Stimulated activated naive CD4-positive, alpha-beta T cell (primary cell): ENCODE results near the gene CDKL5.

Experiments used
- DNase-seq, 6 experiments: peaks; one replicate each; lab custom pipeline; 2025; lab: John Stamatoyannopoulos, UW

The CDKL5 gene

DNA sequence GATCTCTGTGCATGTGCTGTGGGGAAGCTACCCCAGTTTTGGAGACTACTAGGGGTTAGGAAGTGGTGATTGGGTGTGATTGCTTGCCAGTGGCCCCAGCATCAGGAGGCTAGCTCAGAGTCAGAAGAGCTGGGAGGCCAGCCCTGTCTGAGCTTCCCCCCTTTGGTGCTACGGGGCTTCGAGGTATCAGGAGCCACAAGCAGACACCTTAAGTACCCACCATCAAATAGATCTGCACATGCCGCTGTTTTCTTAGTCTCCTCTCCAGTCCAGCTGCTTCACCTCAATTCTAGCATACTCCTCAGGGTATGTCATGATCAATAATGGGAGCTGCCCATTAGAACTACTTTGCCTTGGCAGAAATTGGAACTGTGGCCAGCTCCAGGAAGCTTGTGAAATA is 271.2 kb downstream of the CDKL5 start:
- DNase-seq = no peak

DNA sequence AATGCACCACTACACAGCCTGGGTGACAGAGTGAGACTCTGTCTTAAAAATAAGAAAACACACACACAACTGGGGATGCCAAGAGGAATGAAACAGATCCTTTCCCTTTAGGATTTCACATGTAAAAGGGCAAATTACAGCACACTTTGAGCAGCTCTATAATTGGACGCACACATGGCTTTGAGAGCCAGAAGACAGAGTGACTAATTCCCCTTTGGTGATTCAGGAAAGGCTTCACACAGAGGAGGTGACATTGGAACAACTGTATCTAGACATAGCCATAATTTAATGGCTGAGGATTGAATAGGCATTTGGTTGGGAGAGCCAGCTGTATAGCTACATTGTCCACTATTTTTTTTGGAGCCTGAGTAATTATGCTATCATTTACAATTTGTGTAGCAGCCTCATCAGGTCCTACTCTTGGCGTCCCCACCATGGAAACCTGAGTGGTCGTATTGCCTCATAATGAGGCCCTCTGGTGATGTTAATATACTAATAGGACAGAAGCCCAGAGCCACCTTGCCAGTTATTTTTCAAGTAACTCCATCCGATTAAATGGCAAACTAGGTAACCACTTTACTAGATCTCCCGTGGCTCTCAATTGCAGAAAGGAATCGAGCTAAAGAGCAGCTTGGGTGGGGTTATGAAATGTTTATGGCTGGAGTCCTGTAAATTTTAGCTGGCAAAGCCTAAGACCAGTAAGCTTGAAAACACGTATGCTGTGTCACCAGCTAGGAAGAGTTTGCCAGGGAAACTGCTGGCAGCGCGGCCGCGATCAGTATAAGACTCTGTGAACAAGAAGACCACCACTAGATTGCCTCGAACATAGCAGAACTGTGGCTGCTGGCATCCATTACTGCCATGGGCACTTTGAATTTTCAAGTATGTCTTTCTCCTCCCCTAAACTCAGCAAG is 273.6 kb downstream of the CDKL5 start:
- no peak for DNase-seq

DNA sequence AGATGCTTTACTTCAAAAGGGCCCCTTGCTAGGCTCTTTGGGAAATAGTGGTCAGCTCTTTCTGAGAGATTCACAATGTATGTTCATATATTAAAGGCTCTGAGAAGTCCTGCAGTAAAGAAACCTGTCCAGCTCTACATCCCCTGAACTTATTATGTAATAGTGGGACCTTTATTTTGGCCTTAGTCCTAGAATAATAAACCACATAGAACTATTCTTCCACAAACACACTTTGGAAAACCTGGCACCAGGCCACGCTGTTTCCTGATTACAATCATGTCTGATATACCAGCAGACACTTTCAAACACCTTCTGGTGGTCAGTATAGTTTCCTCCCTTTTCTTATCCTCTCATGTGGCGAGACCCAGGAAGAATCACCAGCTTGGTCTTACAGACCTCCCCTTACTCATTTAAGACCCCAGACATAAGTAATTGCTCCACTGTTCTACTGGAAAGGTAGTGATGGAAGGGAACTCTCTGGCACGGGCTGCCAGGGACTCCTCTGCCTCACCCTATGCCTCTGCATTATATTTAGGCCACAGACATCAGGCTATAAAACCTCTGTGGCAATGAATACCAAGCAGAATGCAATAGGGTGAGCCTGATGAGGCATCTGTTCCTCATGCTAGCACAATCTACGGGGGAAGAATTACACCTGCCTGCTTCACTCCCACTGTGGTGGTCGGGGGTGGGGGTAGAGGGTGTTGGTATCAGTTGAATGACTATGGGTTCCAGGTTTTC is 276.4 kb downstream of the CDKL5 start:
- DNase-seq = no peak

DNA sequence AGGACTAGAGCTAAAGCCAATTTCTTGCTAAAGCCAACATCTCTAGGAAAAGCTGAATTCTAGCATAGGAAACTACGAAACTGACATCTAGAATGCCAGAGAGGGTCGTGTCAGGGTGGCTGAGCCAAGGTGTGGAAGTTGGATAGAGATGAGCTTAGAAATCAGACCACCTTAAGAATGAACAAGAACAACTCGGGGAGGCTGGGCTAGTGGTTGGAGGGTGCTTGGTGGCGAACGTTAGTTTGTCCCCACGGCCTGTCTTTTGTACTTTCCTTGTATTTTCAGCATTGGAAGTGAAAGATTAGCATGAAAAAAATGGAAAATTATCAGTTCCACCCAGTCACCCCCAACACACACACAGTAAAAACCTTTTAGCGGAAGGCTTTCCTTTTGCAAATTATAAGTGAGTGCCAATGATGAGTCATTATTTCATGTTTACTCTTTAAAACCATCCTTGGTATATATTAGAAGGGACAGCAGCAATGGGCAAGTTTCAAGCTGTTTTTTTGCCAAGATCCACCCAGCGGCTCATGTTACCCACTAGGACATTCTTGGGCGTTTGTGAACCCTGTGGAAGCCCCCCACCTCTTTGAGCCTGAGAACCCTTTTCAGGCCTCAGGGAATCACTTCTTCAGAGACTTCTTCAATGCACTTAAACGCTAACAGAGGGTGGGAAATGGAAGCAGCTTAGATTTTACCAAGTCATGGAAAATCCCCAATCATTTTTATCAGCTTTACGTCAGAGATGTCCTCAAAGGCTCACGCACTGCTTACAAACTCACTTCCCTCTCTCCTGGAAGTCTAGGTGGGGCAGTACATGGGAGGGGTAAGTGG is 277.2 kb downstream of the CDKL5 start:
- no peak for DNase-seq
